PC-3 (cell line): Measurements from ENCODE around the gene LGALSL. TPM values are rescaled to one million over a fixed set of nuclear protein-coding genes. Genes with fewer than 3 reads are reported as not detected.
A peak's percentile ranks its signal among the peaks of the same experiment; 100 is the strongest.

Experiments used
- ATAC-seq: fragments of 200-7000 bp; cut with Tn5 transposase; 2 replicates; pipeline ENCODE4 v1.9.1; 2020; ENCODE audit warnings: mild to moderate bottlenecking, moderate library complexity
- BruUV-seq: library from RNA; stranded (reverse); fragments of 400-500 nt; replicated peaks from 2 replicates; lab custom pipeline; 2021; lab: Mats Ljungman, UMichigan
- CTCF ChIA-PET: fragments of 300-600 bp; sonication (Branson Sonifier 250); formaldehyde crosslinking; loops from one replicate; lab custom pipeline; 2022; ENCODE audit warnings: antibody characterized with exemption; lab: Charles Lee
- POLR2A ChIA-PET: fragments of 300-600 bp; sonication (Branson Sonifier 250); formaldehyde crosslinking; loops from one replicate; lab custom pipeline; 2022; ENCODE audit warnings: antibody characterized with exemption; ENCODE audit not compliant: unreplicated experiment; lab: Charles Lee
- DNase-seq: peaks from one replicate; pipeline ENCODE4 v3.0.0-alpha.2; 2015
- H2AFZ ChIP-seq: fragments of 300-600 bp; sonication (generic); 2 replicates; pipeline ENCODE4 v1.6.0; 2016; ENCODE audit warnings: antibody characterized with exemption, low read length
- H3F3A ChIP-seq: fragments of 300-600 bp; sonication (generic); one replicate; pipeline ENCODE4 v1.6.0; 2017; ENCODE audit warnings: antibody characterized with exemption, low read length, control low read depth, mild to moderate bottlenecking; ENCODE audit not compliant: unreplicated experiment
- H3K27ac ChIP-seq: fragments of 300-600 bp; sonication (generic); 2 replicates; pipeline ENCODE4 v1.5.1; 2016; ENCODE audit warnings: mild to moderate bottlenecking, low read length
- H3K27me3 ChIP-seq: fragments of 300-600 bp; sonication (generic); 2 replicates; pipeline ENCODE4 v1.6.1; 2016; ENCODE audit warnings: low read length, mixed read lengths
- H3K36me3 ChIP-seq: fragments of 300-600 bp; sonication (generic); 2 replicates; pipeline ENCODE4 v1.6.1; 2016; ENCODE audit warnings: low read depth, mixed run types, low read length, mixed read lengths
- H3K4me1 ChIP-seq: fragments of 300-600 bp; sonication (generic); 2 replicates; pipeline ENCODE4 v1.5.1; 2016; ENCODE audit warnings: low read length; ENCODE audit not compliant: insufficient read depth
- H3K4me2 ChIP-seq: fragments of 300-600 bp; sonication (generic); 2 replicates; pipeline ENCODE4 v1.6.0; 2016; ENCODE audit warnings: low read length
- H3K4me3 ChIP-seq: fragments of 300-600 bp; sonication (generic); 2 replicates; pipeline ENCODE4 v1.5.1; 2016; ENCODE audit warnings: mild to moderate bottlenecking, low read length, mixed read lengths
- H3K79me2 ChIP-seq: fragments of 300-600 bp; sonication (generic); 2 replicates; pipeline ENCODE4 v1.6.1; 2017; ENCODE audit warnings: low read length, mixed read lengths
- H3K9ac ChIP-seq: fragments of 300-600 bp; sonication (generic); 2 replicates; pipeline ENCODE4 v1.6.0; 2016; ENCODE audit warnings: mild to moderate bottlenecking, low read length
- H3K9me2 ChIP-seq: fragments of 300-600 bp; sonication (generic); replicated peaks from 2 replicates; pipeline ENCODE4 v1.6.1; 2016; ENCODE audit warnings: mixed run types, low read length, mixed read lengths
- H3K9me3 ChIP-seq: fragments of 300-600 bp; sonication (generic); 2 replicates; pipeline ENCODE4 v1.6.1; 2016; ENCODE audit warnings: low read length, mixed read lengths
- H4K20me1 ChIP-seq: fragments of 300-600 bp; sonication (generic); 2 replicates; pipeline ENCODE4 v1.6.1; 2016; ENCODE audit warnings: low read length, mixed read lengths
- CTCF ChIP-seq: fragments of 300-600 bp; sonication (generic); conservative IDR thresholded peaks from 2 replicates; pipeline ENCODE4 v1.5.1; 2017; ENCODE audit warnings: antibody characterized with exemption, low read depth, mild to moderate bottlenecking, low read length
- EZH2 ChIP-seq: fragments of 300-600 bp; sonication (generic); IDR thresholded peaks from one replicate; pipeline ENCODE4 v1.6.1; 2017; ENCODE audit warnings: antibody characterized with exemption, mild to moderate bottlenecking, low read length; ENCODE audit not compliant: unreplicated experiment
- EZH2phosphoT487 ChIP-seq: fragments of 300-600 bp; sonication (generic); IDR thresholded peaks from 2 replicates; pipeline ENCODE4 v1.6.1; 2018; ENCODE audit warnings: mild to moderate bottlenecking, antibody characterized with exemption, low read length, borderline replicate concordance
- intact Hi-C: fragments of 100-400 bp; cut with micrococcal nuclease; formaldehyde crosslinking; loops from 2 replicates; pipeline ENCODE4 v1.9.0; 2023
- total RNA-seq: library from RNA; depleted of rRNA; stranded (reverse); fragments of >200 nt; gene quantifications from 2 replicates; pipeline ENCODE4 v1.2.3, GENCODE V29; 2014

The LGALSL gene
- total RNA-seq, 1 experiment from 2014 or later, result 16.0 TPM

- Histone ChIP-seq H3K9me3 (no peaks in the 10 kb centered on the region), H3K79me2 (no peaks in the 10 kb centered on the region), H3K36me3 (peaks cover 10% of the 10 kb centered on the region), H3K4me1 (peaks cover 14% of the 10 kb centered on the region), H3K4me2 (no peak overlapping the region), H3K27ac (no peak overlapping the region), H2AFZ (no peak overlapping the region), H4K20me1 (no peaks in the 10 kb centered on the region), H3K4me3 (no peak overlapping the region), H3K9me2 (no peaks in the 10 kb centered on the region), H3K9ac (no peak overlapping the region), H3F3A (no peaks in the 10 kb centered on the region), H3K27me3 (no peaks in the 10 kb centered on the region)
- no peak for DNase-seq
- BruUV-seq, result no TSS peak
- POLR2A ChIA-PET, result no interaction called here
- TF ChIP-seq EZH2 (no peak), CTCF (no peak), EZH2phosphoT487 (no peak)
- intact Hi-C loops, result no loop called here
- no peak for ATAC-seq
- CTCF ChIA-PET, result interaction anchor here (0.7 kb wide), 1 partner anchor 119 kb away, joined by 7 read pairs; no protein-coding TSS in a partner anchor
These were observed 9.2 kb downstream of the LGALSL start for GRCh38 chr2:64462940-64463700.

GRCh38 chr2:64463781-64464180 is 9.8 kb downstream of the LGALSL start:
- peak; percentile 99 for ATAC-seq
- DNase-seq, result peak; percentile 68
- intact Hi-C loops, result loop anchor here (2.0 kb wide), 1 partner anchor 61 kb away; no protein-coding TSS in a partner anchor
- TF ChIP-seq EZH2, result no peak
- TF ChIP-seq CTCF, result no peak
- TF ChIP-seq EZH2phosphoT487, result no peak
- Histone ChIP-seq H4K20me1 (no peaks in the 10 kb centered on the region), H2AFZ (no peak overlapping the region), H3K27ac (no peak overlapping the region), H3K4me1 (peaks cover 14% of the 10 kb centered on the region), H3K9me3 (no peaks in the 10 kb centered on the region), H3F3A (no peaks in the 10 kb centered on the region), H3K27me3 (no peaks in the 10 kb centered on the region), H3K9me2 (no peaks in the 10 kb centered on the region), H3K9ac (no peak overlapping the region), H3K4me3 (no peak overlapping the region), H3K36me3 (peaks cover 4% of the 10 kb centered on the region; the same call in 1 of the 2 replicates), H3K79me2 (no peaks in the 10 kb centered on the region), H3K4me2 (no peak overlapping the region)
- BruUV-seq, result no TSS peak
- ChIA-PET CTCF (interaction anchor here (0.7 kb wide), 1 partner anchor 133 kb away, joined by 4 read pairs; no protein-coding TSS in a partner anchor), POLR2A (interaction anchor here (0.6 kb wide), 3 partner anchors 52 to 764 kb away, joined by 3 to 15 read pairs (median 5); partner anchors contain the start of gene ACTR2)

- Histone ChIP-seq H3K36me3 (no peaks in the 10 kb centered on the region), H4K20me1 (no peaks in the 10 kb centered on the region), H3F3A (no peaks in the 10 kb centered on the region), H3K9me2 (no peaks in the 10 kb centered on the region), H3K4me3 (no peak overlapping the region), H3K4me2 (no peak overlapping the region), H3K27me3 (no peaks in the 10 kb centered on the region), H2AFZ (no peak overlapping the region), H3K9me3 (no peaks in the 10 kb centered on the region), H3K79me2 (no peaks in the 10 kb centered on the region), H3K27ac (no peak overlapping the region), H3K4me1 (peaks cover 14% of the 10 kb centered on the region), H3K9ac (no peak overlapping the region)
- no peak for TF ChIP-seq CTCF
- no peak for TF ChIP-seq EZH2phosphoT487
- no peak for TF ChIP-seq EZH2
- intact Hi-C loops, result no loop called here
- BruUV-seq, result no TSS peak
- ATAC-seq, result no peak
- DNase-seq, result no peak
- POLR2A ChIA-PET, result no interaction called here
- CTCF ChIA-PET, result no interaction called here
These were observed 12.6 kb downstream of the LGALSL start for GRCh38 chr2:64466478-64467085.
